HUES6 (cell line): ENCODE data around the gene SLC13A5.

ENCODE experiments used
- H3K27ac ChIP-seq: 2 replicates; pipeline ENCODE4 v1.7.0; 2013; ENCODE audit warnings: low read depth, mild to moderate bottlenecking, low read length, inconsistent platforms
- H3K27me3 ChIP-seq: 2 replicates; pipeline ENCODE4 v1.6.1; 2013; ENCODE audit warnings: low read length; ENCODE audit not compliant: control insufficient read depth, insufficient read depth
- H3K36me3 ChIP-seq: 2 replicates; pipeline ENCODE4 v1.6.1; 2013; ENCODE audit warnings: low read length; ENCODE audit not compliant: control insufficient read depth, insufficient read depth
- H3K4me1 ChIP-seq: 2 replicates; pipeline ENCODE4 v1.6.1; 2013; ENCODE audit warnings: low read length; ENCODE audit not compliant: control insufficient read depth, insufficient read depth
- H3K4me3 ChIP-seq: 2 replicates; pipeline ENCODE4 v1.5.1; 2013; ENCODE audit warnings: low read depth, low read length
- H3K9ac ChIP-seq: one replicate; pipeline ENCODE4 v1.6.1; 2013; ENCODE audit warnings: mild to moderate bottlenecking, low read length
- H3K9me3 ChIP-seq: 2 replicates; pipeline ENCODE4 v1.6.1; 2013; ENCODE audit warnings: low read depth, low read length; ENCODE audit not compliant: control insufficient read depth, insufficient read depth

The SLC13A5 gene

DNA sequence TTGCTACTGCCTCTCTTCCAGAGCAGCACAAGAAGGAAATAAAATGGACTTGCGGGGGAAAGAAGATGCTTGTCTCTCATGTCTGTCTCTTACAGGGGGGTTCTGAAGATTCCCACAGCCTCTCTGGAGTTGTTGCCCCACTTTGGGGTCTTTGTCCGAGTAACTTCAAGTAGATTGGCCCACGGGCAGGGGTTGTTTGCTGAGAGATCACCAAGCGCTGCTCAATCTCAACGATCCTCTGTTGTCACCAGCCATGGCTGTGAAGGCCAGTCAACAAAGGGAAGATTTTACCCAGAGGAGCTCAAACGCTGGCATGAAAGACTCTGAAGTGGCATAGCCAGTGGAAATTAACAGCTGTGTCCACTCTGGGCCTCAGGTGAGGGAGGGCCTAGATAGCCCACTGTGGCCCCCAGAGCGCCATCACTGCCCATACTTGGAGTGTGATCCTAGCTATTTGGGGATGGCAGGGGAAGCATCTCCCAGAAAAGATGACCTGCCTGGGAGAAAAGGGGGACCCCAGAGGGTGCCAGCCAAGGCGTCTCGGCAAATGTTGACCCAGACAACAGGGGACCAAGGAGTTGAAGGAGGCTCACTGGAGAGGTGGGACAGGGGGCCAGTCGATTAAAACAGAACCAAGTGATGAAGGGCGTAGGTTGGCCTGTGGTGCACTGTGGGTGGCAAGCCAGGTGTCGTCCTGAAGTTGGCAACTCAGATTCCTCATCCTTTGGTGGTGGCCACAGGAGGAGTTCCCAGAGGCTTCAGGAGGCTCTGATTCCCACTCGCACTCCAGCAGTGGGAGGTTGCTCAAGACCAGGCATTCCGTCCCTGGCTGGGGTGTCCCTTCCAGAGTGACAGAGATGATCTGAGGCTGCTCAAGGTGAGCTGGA, 28.0 kb downstream of the SLC13A5 start:
- Histone ChIP-seq H3K4me1 (peaks cover 4% of the 10 kb centered on the region; the same call in 1 of the 2 replicates), H3K27me3 (no peaks in the 10 kb centered on the region), H3K36me3 (no peaks in the 10 kb centered on the region), H3K9me3 (no peaks in the 10 kb centered on the region), H3K9ac (no peak overlapping the region), H3K27ac (no peak overlapping the region), H3K4me3 (no peak overlapping the region)

DNA sequence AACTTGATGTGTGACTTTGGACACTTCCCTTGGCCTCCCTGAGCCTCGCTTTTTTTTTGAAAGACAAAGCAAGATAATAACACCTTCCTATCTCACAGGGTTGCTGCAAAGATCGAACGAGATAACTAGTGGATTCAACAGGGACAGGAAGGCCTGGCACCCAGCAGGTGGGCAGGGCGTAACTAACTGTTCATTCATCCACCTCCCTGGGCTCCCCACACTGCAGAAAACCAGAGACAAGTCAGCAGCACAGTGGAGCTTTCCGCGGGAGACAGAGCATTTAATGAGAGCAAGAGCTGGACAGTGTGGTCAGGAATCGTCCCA, 28.7 kb downstream of the SLC13A5 start:
- no peak overlapping the region for H3K9ac ChIP-seq
- no peaks in the 10 kb centered on the region for H3K36me3 ChIP-seq
- no peaks in the 10 kb centered on the region for H3K9me3 ChIP-seq
- no peak overlapping the region for H3K4me3 ChIP-seq
- no peaks in the 10 kb centered on the region for H3K27me3 ChIP-seq
- no peak overlapping the region for H3K27ac ChIP-seq
- peaks cover 4% of the 10 kb centered on the region; the same call in 1 of the 2 replicates for H3K4me1 ChIP-seq

DNA sequence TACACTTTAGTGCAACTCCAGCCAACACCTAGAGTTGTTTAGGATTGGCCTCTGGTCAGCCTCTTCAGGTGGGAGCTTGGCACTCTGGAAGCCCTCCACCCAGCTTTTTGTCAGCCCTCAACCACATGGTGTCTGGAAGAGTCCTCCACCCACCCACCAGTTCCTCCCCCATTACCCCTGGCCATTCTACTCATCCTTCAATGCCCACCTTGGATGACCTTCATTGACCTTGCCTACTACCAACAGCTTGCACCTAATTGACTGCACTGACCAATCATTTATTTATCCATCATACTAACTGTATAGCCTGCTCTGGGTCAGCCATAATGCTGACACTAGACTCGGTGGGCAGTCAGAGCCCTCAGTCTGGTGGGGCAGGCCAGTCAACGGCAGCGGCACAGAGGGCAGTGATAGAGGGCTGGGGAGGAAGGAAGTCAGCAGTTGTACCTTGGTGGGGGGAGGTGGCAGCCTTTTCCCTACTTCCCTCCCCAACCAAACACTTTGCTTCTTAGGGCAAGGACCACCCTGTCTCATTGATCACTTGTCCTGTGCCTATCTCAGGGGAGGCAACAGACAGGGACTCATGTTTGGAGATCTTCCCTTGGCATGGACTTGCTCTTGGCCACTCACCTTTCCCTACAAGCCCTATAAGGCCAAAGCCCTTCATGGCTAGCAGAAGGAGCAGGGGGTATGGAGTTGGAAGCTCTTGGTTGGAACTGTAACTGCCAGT, 29.3 kb downstream of the SLC13A5 start:
- Histone ChIP-seq H3K4me1 (peaks cover 4% of the 10 kb centered on the region; the same call in 1 of the 2 replicates), H3K27me3 (no peaks in the 10 kb centered on the region), H3K9me3 (no peaks in the 10 kb centered on the region), H3K36me3 (no peaks in the 10 kb centered on the region), H3K4me3 (no peak overlapping the region), H3K9ac (no peak overlapping the region), H3K27ac (no peak overlapping the region)

DNA sequence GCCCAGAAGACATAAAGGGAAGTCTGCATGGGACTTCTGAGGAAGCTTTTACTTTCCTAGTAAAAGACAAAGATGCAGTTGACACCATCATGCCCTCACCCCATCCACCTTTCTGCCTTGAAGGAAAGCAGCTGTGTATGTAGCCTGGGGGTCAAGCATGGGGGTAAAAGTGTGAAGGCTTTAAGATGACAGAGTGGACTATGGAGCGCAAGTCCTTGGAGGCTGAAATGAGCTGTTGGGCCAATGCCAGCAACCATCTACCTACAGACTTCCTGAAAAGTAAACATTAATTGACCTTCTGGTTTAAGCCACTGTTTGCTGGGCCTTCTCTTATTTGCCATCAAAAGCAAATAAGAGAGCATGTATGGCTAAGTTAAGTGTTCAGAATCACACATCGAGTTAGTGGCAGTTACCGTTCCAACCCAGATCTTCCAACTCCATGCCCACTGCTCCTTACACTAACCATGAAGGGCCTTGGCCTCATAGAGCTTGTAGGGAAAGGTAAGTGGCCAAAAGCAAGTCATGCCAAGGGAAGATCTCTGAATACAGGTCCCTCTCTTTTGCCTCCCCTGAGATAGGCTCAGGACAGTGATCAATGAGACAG, 30.0 kb downstream of the SLC13A5 start:
- Histone ChIP-seq H3K27ac (no peak overlapping the region), H3K27me3 (no peaks in the 10 kb centered on the region), H3K36me3 (no peaks in the 10 kb centered on the region), H3K4me3 (no peak overlapping the region), H3K9ac (no peak overlapping the region), H3K9me3 (no peaks in the 10 kb centered on the region), H3K4me1 (peaks cover 4% of the 10 kb centered on the region; the same call in 1 of the 2 replicates)

DNA sequence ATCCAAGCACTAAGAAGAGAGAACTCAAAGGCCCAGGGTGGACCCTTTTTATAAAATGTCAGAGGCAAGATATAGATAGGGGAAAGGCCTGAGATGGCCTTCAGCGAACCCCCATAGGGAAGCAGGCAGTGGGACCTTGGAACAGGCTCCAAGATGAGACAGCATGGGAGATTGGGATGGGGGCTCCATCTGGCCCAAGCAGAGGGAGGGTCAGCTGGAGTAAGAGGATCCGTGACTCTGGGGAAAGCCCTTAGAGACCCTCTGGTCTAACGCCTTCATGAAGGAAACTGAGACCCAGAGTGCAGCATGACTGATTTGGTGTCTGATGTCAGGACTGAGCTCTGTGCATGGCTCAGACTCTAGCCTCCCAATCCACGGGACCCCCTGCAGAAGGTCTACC, 30.8 kb downstream of the SLC13A5 start:
- H3K27ac ChIP-seq, result no peak overlapping the region
- peaks cover 5% of the 10 kb centered on the region; the same call in 1 of the 2 replicates for H3K4me1 ChIP-seq
- no peaks in the 10 kb centered on the region for H3K36me3 ChIP-seq
- H3K4me3 ChIP-seq, result no peak overlapping the region
- H3K27me3 ChIP-seq, result no peaks in the 10 kb centered on the region
- no peaks in the 10 kb centered on the region for H3K9me3 ChIP-seq
- no peak overlapping the region for H3K9ac ChIP-seq

DNA sequence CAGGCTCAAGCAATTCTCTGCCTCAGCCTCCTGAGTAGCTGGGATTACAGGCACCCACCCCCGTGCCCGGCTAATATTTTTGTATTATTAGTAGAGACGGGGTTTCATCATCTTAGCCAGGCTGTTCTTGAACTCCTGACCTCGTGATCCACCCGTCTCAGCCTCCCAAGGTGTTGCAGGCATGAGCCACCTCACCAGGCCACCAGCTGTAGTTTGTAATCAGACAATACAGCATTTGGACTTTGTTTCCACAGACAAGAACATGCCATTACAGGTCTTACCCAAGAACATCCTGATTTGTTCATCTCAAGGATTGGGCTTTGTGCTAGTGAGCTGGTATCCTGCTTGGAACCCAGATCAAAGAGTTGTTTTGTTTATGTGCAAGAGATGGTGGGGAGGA, 31.5 kb downstream of the SLC13A5 start:
- Histone ChIP-seq H3K27ac (no peak overlapping the region), H3K9me3 (no peaks in the 10 kb centered on the region), H3K4me1 (peaks cover 11% of the 10 kb centered on the region; the same call in 1 of the 2 replicates), H3K9ac (no peak overlapping the region), H3K36me3 (no peaks in the 10 kb centered on the region), H3K4me3 (no peak overlapping the region), H3K27me3 (no peaks in the 10 kb centered on the region)

DNA sequence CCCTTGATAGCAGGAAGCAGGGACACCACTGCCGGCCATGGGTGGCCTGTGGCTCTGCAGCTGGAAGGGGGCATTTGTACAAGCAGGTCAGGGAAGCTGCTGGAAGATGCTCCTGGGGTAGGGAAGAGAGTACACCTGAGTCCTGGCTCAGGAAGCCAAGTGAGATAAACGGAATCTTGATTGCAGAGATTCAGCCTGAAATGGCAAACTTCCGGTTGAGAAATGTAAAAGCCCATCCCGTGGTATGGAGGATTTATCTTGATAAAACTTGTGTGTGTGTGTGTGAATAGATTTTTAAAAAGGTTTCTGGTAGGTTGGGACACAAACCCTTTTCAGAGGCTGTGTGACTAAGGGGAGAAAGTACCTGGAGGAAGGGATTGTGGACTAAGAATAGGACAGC, 32.0 kb downstream of the SLC13A5 start:
- no peaks in the 10 kb centered on the region for H3K27me3 ChIP-seq
- no peaks in the 10 kb centered on the region for H3K36me3 ChIP-seq
- H3K9ac ChIP-seq, result no peak overlapping the region
- no peak overlapping the region for H3K27ac ChIP-seq
- no peak overlapping the region for H3K4me3 ChIP-seq
- H3K4me1 ChIP-seq, result peaks cover 13% of the 10 kb centered on the region; the same call in 1 of the 2 replicates
- H3K9me3 ChIP-seq, result no peaks in the 10 kb centered on the region

DNA sequence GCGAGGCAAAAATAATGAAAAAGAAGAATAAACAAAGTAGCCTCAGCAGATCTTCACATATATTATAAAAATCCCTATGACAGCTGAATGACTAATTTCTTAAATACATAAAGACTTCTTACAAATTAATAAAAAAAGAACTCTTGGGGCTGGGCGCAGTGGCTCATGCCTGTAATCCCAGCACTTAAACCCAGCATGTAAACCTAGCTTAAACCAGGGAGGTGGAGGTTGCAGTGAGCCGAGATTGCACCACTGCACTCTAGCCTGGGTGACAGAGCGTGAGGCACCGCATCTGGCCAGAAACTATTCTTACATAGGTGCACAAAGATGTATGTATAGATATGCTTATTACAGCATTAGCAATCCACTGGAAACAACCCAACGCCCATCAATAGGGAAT, 33.9 kb downstream of the SLC13A5 start:
- no peak overlapping the region for H3K27ac ChIP-seq
- H3K27me3 ChIP-seq, result no peaks in the 10 kb centered on the region
- no peaks in the 10 kb centered on the region for H3K36me3 ChIP-seq
- H3K4me1 ChIP-seq, result peaks cover 12% of the 10 kb centered on the region; the same call in 1 of the 2 replicates
- no peak overlapping the region for H3K9ac ChIP-seq
- H3K9me3 ChIP-seq, result no peaks in the 10 kb centered on the region
- no peak overlapping the region for H3K4me3 ChIP-seq

DNA sequence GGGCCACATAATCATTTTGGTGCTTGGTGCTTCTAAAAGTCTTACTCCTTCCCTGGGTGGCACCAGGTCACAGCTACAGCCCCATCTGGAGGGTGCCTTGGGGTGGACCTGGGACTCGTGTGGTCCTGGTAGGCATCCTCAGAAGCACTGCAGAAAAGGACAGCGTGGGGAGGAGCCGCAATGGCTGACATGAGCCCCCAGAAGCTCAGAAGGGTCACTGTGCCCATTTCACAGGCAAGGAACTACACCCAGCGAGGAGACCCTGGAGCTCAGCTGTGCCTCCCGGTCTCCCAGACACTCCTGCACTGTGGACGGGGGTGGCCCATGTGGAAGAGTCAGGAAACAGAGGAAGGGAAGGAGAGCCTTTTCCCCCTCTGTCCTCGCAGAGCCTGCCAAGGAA, 35.2 kb downstream of the SLC13A5 start:
- Histone ChIP-seq H3K9me3 (no peaks in the 10 kb centered on the region), H3K4me1 (peaks cover 12% of the 10 kb centered on the region; the same call in 1 of the 2 replicates), H3K27me3 (no peaks in the 10 kb centered on the region), H3K9ac (no peak overlapping the region), H3K27ac (no peak overlapping the region), H3K36me3 (no peaks in the 10 kb centered on the region), H3K4me3 (no peak overlapping the region)

DNA sequence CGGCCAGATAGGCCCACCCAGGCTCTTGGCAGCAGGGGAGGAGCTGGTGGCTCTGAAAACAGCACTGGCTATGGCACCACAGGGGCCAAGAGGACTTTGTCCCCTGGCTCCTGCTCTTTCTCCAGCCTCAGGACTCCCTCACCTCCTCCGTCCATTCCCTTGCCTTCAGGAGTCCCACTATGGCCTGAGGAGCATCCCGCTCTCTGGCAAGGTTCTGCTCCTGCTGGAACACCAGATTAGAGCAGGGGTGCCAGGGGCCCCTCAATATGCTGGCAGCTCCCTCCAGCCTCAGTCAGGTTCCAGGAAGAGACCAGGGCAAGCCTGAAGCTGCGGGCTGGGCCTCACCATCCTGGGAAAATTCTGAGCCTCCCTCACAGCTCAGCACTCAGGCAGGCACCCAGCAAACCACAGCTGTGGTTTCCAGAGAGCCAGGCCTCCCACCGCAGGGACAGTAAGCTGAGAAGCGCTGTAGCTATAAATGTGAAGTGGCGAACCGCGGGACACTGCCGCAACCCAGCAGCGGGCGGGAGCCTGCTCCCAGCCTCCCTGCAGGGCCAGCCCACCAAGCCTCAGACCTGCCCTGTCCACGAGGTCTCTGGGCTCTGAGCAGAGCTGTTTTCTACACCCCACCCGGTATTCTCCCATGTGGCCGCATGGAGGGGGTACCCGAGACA, 35.9 kb downstream of the SLC13A5 start:
- no peaks in the 10 kb centered on the region for H3K27me3 ChIP-seq
- H3K9ac ChIP-seq, result no peak overlapping the region
- no peak overlapping the region for H3K27ac ChIP-seq
- no peaks in the 10 kb centered on the region for H3K9me3 ChIP-seq
- peaks cover 12% of the 10 kb centered on the region; the same call in 1 of the 2 replicates for H3K4me1 ChIP-seq
- no peaks in the 10 kb centered on the region for H3K36me3 ChIP-seq
- H3K4me3 ChIP-seq, result no peak overlapping the region
